Measurements from ENCODE around the gene MMP19.
"Not testable (repeated sequence)": the region's sequence is repeated elsewhere in the genome, so short reads cannot be mapped to it uniquely, and the experiment has no call there.

Gene MMP19

DNA sequence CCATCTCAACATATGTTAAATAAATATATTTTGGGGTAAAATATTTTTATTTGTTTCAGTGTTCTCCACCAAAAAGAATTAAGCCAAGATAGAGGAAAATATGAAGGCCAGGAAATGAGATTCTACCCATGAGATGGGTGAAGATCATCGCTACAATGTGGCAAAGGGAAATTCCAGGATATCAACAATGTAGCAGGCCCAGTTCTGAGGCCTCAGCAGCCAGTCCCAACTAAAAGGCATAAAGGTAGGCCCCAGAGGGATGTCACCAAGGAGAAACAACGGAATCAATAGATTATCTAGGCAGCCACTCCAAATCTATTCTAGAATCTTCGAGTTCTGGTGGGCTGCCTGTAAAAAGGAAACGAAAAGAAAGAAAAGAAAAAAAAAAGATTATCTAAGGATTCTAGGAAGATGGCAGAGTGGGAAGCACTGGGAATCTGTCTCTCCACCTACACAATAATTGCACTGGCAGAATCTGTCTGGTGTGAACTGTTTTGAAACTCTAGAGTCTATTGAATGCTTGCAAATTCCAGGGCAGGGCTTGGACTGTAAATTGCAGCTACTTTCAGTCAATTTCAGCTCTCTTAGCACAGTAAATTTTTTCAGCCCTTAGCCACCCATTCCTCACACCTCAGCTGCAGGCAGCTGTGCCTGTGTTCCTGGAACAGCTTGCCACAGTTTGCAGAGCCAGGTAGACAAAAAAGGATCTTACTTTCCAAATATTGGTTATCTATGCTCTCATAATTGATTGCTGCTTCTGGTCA lies 33.1 kb upstream of the MMP19 start:
- H2AFZ ChIP-seq (ENCODE audit: low read depth, low read length): no peak overlapping the region
- H3K23ac ChIP-seq (ENCODE audit: low read length in 2 of 2): no peak overlapping the region
- H3K27ac ChIP-seq (ENCODE audit: low read length, poor library complexity, severe bottlenecking): no peak overlapping the region
- no peak for DNase-seq
- H3K79me1 ChIP-seq (replicated peaks; ENCODE audit: low read length, poor library complexity, severe bottlenecking): no peaks in the 10 kb centered on the region
- no peak overlapping the region for H2BK5ac ChIP-seq (ENCODE audit: low read depth, low read length, poor library complexity, severe bottlenecking)
- H3K27me3 ChIP-seq (ENCODE audit: control insufficient read depth in 1 of 2, insufficient read depth in 1 of 2, low read length in 2 of 2): no peaks in the 10 kb centered on the region
- H3K9me3 ChIP-seq (ENCODE audit: control insufficient read depth, low read length): peaks cover 8% of the 10 kb centered on the region
- no peak overlapping the region for H4K8ac ChIP-seq (ENCODE audit: low read length)
- H3K4me2 ChIP-seq (ENCODE audit: low read length, poor library complexity, severe bottlenecking): no peak overlapping the region
- no peak overlapping the region for H3K18ac ChIP-seq (ENCODE audit: low read depth in 1 of 2, low read length in 2 of 2)
- H2BK15ac ChIP-seq (ENCODE audit: low read depth, poor library complexity, severe bottlenecking): no peak overlapping the region
- no peaks in the 10 kb centered on the region for H3K36me3 ChIP-seq (ENCODE audit: control insufficient read depth in 1 of 2, insufficient read depth in 2 of 2, low read depth in 1 of 2, low read length in 2 of 2)
- H3K9ac ChIP-seq (ENCODE audit: low read length): no peak overlapping the region
- no peak overlapping the region for H2AK5ac ChIP-seq (ENCODE audit: low read length, severe bottlenecking)
- WGBS: 91% methylated on average over 3 of the region's 4 CpGs
- no peak overlapping the region for H2BK12ac ChIP-seq (ENCODE audit: low read length in 2 of 2)
- no peaks in the 10 kb centered on the region for H3K4me1 ChIP-seq (ENCODE audit: control insufficient read depth, insufficient read depth, low read depth, low read length)
- no peak overlapping the region for H2BK120ac ChIP-seq (ENCODE audit: low read depth, low read length)
- no peak overlapping the region for H3K4me3 ChIP-seq (ENCODE audit: insufficient read depth in 1 of 2, low read depth in 1 of 2, low read length in 2 of 2)
- H4K91ac ChIP-seq (ENCODE audit: low read length): no peak overlapping the region
- H3K4ac ChIP-seq (ENCODE audit: low read depth in 1 of 2, low read length in 2 of 2): no peak overlapping the region
- H3K14ac ChIP-seq (ENCODE audit: low read length in 2 of 2): no peak overlapping the region

DNA sequence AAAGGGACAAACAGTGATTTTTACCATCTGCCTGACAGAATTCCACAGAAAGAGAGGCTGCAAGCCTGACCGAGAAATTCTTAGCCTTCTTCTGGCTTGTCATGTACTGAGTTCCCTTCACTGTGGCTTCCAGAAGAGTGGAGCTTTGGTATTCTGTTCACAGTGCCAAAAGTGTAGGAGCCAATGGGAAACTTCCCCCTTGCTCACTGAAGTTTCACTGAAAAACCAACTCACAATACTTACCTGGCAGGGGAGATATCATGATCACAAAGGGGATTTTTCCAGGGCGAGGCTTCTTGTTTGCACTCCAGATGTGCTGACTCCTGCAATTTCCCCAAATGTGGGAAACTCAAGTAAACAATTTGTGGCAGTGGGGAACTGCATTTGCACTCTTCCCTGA lies 31.7 kb upstream of the MMP19 start:
- Histone ChIP-seq H2BK15ac (ENCODE audit: low read depth, poor library complexity, severe bottlenecking) (no peak overlapping the region), H3K9me3 (ENCODE audit: control insufficient read depth, low read length) (peaks cover 8% of the 10 kb centered on the region), H3K4me3 (ENCODE audit: insufficient read depth in 1 of 2, low read depth in 1 of 2, low read length in 2 of 2) (no peak overlapping the region), H3K27me3 (ENCODE audit: control insufficient read depth in 1 of 2, insufficient read depth in 1 of 2, low read length in 2 of 2) (no peaks in the 10 kb centered on the region), H4K8ac (ENCODE audit: low read length) (no peak overlapping the region), H3K14ac (ENCODE audit: low read length in 2 of 2) (no peak overlapping the region), H2AK5ac (ENCODE audit: low read length, severe bottlenecking) (no peak overlapping the region), H3K18ac (ENCODE audit: low read depth in 1 of 2, low read length in 2 of 2) (no peak overlapping the region), H3K27ac (ENCODE audit: low read length, poor library complexity, severe bottlenecking) (no peak overlapping the region), H3K79me1 (replicated peaks; ENCODE audit: low read length, poor library complexity, severe bottlenecking) (no peaks in the 10 kb centered on the region), H3K4ac (ENCODE audit: low read depth in 1 of 2, low read length in 2 of 2) (no peak overlapping the region), H2BK120ac (ENCODE audit: low read depth, low read length) (no peak overlapping the region), H3K4me2 (ENCODE audit: low read length, poor library complexity, severe bottlenecking) (no peak overlapping the region), H2BK12ac (ENCODE audit: low read length in 2 of 2) (no peak overlapping the region), H3K23ac (ENCODE audit: low read length in 2 of 2) (no peak overlapping the region), H3K36me3 (ENCODE audit: control insufficient read depth in 1 of 2, insufficient read depth in 2 of 2, low read depth in 1 of 2, low read length in 2 of 2) (no peaks in the 10 kb centered on the region), H2BK5ac (ENCODE audit: low read depth, low read length, poor library complexity, severe bottlenecking) (no peak overlapping the region), H2AFZ (ENCODE audit: low read depth, low read length) (no peak overlapping the region), H3K4me1 (ENCODE audit: control insufficient read depth, insufficient read depth, low read depth, low read length) (no peaks in the 10 kb centered on the region), H4K91ac (ENCODE audit: low read length) (no peak overlapping the region), H3K9ac (ENCODE audit: low read length) (no peak overlapping the region)
- DNase-seq: no peak
- WGBS: 57% methylated on average over 2 of the region's 2 CpGs

DNA sequence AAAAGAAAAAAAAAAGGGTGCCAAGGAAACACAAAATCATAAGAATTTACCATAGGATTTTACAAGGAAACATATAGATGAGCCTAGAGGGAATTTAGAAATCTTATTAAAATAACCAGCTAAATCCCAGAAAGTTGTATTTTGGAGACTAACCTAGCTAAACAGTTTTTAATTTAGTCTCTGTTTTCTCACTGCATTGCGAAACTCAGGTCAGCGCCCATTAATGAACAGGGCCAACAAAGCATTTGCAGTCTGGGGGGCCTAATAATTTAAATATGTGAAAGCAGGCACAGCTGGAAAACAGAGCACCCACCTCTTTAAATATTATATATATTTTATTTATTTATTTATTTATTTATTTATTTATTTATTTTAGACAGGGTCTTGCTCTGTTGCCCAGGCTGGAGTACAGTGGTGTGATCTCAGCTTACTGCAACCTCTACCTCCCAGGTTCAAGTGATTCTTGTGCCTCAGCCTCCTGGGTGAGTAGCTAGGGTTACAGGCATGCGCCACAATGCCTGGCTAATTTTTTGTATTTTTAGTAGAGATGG lies 23.8 kb upstream of the MMP19 start:
- H3K4me2 ChIP-seq (ENCODE audit: low read length, poor library complexity, severe bottlenecking); H4K91ac ChIP-seq (ENCODE audit: low read length); H3K36me3 ChIP-seq (ENCODE audit: control insufficient read depth in 1 of 2, insufficient read depth in 2 of 2, low read depth in 1 of 2, low read length in 2 of 2); H3K4me3 ChIP-seq (ENCODE audit: insufficient read depth in 1 of 2, low read depth in 1 of 2, low read length in 2 of 2); H2BK5ac ChIP-seq (ENCODE audit: low read depth, low read length, poor library complexity, severe bottlenecking); H2BK15ac ChIP-seq (ENCODE audit: low read depth, poor library complexity, severe bottlenecking); H3K18ac ChIP-seq (ENCODE audit: low read depth in 1 of 2, low read length in 2 of 2); H2BK120ac ChIP-seq (ENCODE audit: low read depth, low read length); H3K4ac ChIP-seq (ENCODE audit: low read depth in 1 of 2, low read length in 2 of 2); H3K23ac ChIP-seq (ENCODE audit: low read length in 2 of 2); H3K4me1 ChIP-seq (ENCODE audit: control insufficient read depth, insufficient read depth, low read depth, low read length); H3K27ac ChIP-seq (ENCODE audit: low read length, poor library complexity, severe bottlenecking); H3K14ac ChIP-seq (ENCODE audit: low read length in 2 of 2); H3K9ac ChIP-seq (ENCODE audit: low read length); H2AFZ ChIP-seq (ENCODE audit: low read depth, low read length); H3K79me1 ChIP-seq (replicated peaks; ENCODE audit: low read length, poor library complexity, severe bottlenecking); H3K27me3 ChIP-seq (ENCODE audit: control insufficient read depth in 1 of 2, insufficient read depth in 1 of 2, low read length in 2 of 2); DNase-seq; H3K9me3 ChIP-seq (ENCODE audit: control insufficient read depth, low read length); H2AK5ac ChIP-seq (ENCODE audit: low read length, severe bottlenecking); H2BK12ac ChIP-seq (ENCODE audit: low read length in 2 of 2); H4K8ac ChIP-seq (ENCODE audit: low read length): not testable (repeated sequence)
- 100% methylated on average over 3 of the region's 3 CpGs for WGBS

DNA sequence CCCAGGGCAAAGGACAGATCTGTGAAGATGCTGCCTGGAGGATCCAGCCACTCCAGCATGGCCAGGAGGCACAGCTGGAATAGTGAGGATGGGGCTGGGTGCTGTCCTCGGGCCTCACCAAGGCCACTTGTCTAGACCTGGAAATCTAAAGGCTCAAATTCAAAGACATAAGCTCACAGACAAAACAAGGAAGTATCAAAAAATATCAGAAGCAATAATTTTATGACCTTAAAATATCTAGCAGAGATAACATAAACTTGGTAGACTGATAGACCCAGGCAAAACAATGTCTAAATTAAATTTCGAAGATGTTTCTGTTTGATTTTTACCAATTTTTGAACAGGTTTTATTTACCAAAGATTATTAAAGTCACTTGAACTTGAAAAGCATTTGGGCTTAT lies 22.6 kb upstream of the MMP19 start:
- no peak overlapping the region for H2AFZ ChIP-seq (ENCODE audit: low read depth, low read length)
- no peak overlapping the region for H3K27ac ChIP-seq (ENCODE audit: low read length, poor library complexity, severe bottlenecking)
- H3K27me3 ChIP-seq (ENCODE audit: control insufficient read depth in 1 of 2, insufficient read depth in 1 of 2, low read length in 2 of 2): no peaks in the 10 kb centered on the region
- no peak overlapping the region for H3K18ac ChIP-seq (ENCODE audit: low read depth in 1 of 2, low read length in 2 of 2)
- H2BK12ac ChIP-seq (ENCODE audit: low read length in 2 of 2): no peak overlapping the region
- H3K4ac ChIP-seq (ENCODE audit: low read depth in 1 of 2, low read length in 2 of 2): no peak overlapping the region
- H3K9ac ChIP-seq (ENCODE audit: low read length): no peak overlapping the region
- H3K14ac ChIP-seq (ENCODE audit: low read length in 2 of 2): no peak overlapping the region
- H2AK5ac ChIP-seq (ENCODE audit: low read length, severe bottlenecking): no peak overlapping the region
- H4K8ac ChIP-seq (ENCODE audit: low read length): no peak overlapping the region
- H3K9me3 ChIP-seq (ENCODE audit: control insufficient read depth, low read length): no peaks in the 10 kb centered on the region
- H3K36me3 ChIP-seq (ENCODE audit: control insufficient read depth in 1 of 2, insufficient read depth in 2 of 2, low read depth in 1 of 2, low read length in 2 of 2): no peaks in the 10 kb centered on the region
- H2BK120ac ChIP-seq (ENCODE audit: low read depth, low read length): no peak overlapping the region
- H3K4me3 ChIP-seq (ENCODE audit: insufficient read depth in 1 of 2, low read depth in 1 of 2, low read length in 2 of 2): no peak overlapping the region
- no peak overlapping the region for H3K4me2 ChIP-seq (ENCODE audit: low read length, poor library complexity, severe bottlenecking)
- WGBS: 89% methylated on average over 1 of the region's 2 CpGs
- no peak for DNase-seq
- no peak overlapping the region for H3K23ac ChIP-seq (ENCODE audit: low read length in 2 of 2)
- no peak overlapping the region for H2BK5ac ChIP-seq (ENCODE audit: low read depth, low read length, poor library complexity, severe bottlenecking)
- H2BK15ac ChIP-seq (ENCODE audit: low read depth, poor library complexity, severe bottlenecking): no peak overlapping the region
- H3K4me1 ChIP-seq (ENCODE audit: control insufficient read depth, insufficient read depth, low read depth, low read length): no peaks in the 10 kb centered on the region
- no peak overlapping the region for H4K91ac ChIP-seq (ENCODE audit: low read length)
- H3K79me1 ChIP-seq (replicated peaks; ENCODE audit: low read length, poor library complexity, severe bottlenecking): no peaks in the 10 kb centered on the region
